Right atrium auricular region (tissue), 2 donors: Measurements from ENCODE around the gene MED15. TPM values are rescaled to one million over a fixed set of nuclear protein-coding genes. Genes with fewer than 3 reads are reported as not detected.

Source experiments
- DNase-seq: peaks from one replicate; pipeline ENCODE4 v3.0.0-alpha.2; 2019; ENCODE audit warnings: low spot score
- H3K27ac ChIP-seq, 2 donors: fragments of 200-600 bp; sonication (generic); 1 replicate in 1 of 2; 2 replicates in 1 of 2; pipeline ENCODE4 v1.5.1; 2016 to 2019
- H3K27me3 ChIP-seq, 2 donors: fragments of 200-600 bp; sonication (generic); one replicate each; pipeline versions ENCODE4 v1.5.1 to v1.6.0; 2017 to 2019
- H3K36me3 ChIP-seq: fragments of 200-600 bp; sonication (generic); one replicate; pipeline ENCODE4 v1.5.1; 2016
- H3K4me1 ChIP-seq, 2 donors: fragments of 200-600 bp; sonication (generic); one replicate each; pipeline versions ENCODE4 v1.5.1 to v1.6.0; 2017 to 2019
- H3K4me3 ChIP-seq, 2 donors: fragments of 200-600 bp; sonication (generic); 1 replicate in 1 of 2; 2 replicates in 1 of 2; pipeline ENCODE4 v1.5.1; 2017 to 2019; ENCODE audit warnings: mild to moderate bottlenecking in 1 of 2, moderate library complexity in 1 of 2
- H3K9me3 ChIP-seq, 2 donors: fragments of 200-600 bp; sonication (generic); one replicate each; pipeline ENCODE4 v1.5.1; 2019
- total RNA-seq, 2 donors: library from RNA; depleted of rRNA; stranded (reverse); fragments of >200 nt; gene quantifications; one replicate each; pipeline ENCODE4 v1.1.0, GENCODE V29; 2016
- TF ChIP-seq, protein P1 (sequence below), 2 donors: fragments of 200-600 bp; sonication (generic); IDR thresholded peaks; one replicate each; pipeline ENCODE4 v1.5.1; 2019; ENCODE audit warnings: antibody characterized with exemption in 2 of 2

Gene MED15
- total RNA-seq, 2 donors from 2014 or later = 18.8 to 40.6 TPM

DNA sequence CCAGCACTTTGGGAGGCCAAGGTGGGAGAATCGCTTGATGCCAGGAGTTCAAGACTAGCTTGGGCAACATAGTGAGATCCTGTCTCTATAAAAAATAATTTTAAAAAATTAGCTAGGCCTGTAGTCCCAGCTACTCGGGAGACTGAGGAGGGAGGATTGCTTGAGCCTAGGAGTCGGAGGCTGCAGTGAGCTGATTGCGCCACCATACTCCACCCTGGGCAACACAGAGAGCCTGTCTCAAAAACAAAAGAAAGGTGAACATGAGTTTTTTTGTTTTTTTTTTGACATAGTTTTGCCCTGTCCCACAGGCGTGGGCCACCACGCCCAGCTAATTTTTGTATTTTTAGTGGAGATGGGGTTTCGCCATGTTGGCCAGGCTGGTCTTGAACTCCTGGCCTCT is 17.6 kb downstream of the MED15 start:
- Histone ChIP-seq H3K36me3 (peaks cover 17% of the 10 kb centered on the region), H3K4me3 (no peak overlapping the region), H3K27me3 (no peaks in the 10 kb centered on the region), H3K27ac (peak overlapping the region; percentile 28 to 62), H3K4me1 (peaks cover 0 to 61% of the 10 kb centered on the region in 2 donors), H3K9me3 (no peaks in the 10 kb centered on the region)
- TF ChIP-seq, protein P1, sequence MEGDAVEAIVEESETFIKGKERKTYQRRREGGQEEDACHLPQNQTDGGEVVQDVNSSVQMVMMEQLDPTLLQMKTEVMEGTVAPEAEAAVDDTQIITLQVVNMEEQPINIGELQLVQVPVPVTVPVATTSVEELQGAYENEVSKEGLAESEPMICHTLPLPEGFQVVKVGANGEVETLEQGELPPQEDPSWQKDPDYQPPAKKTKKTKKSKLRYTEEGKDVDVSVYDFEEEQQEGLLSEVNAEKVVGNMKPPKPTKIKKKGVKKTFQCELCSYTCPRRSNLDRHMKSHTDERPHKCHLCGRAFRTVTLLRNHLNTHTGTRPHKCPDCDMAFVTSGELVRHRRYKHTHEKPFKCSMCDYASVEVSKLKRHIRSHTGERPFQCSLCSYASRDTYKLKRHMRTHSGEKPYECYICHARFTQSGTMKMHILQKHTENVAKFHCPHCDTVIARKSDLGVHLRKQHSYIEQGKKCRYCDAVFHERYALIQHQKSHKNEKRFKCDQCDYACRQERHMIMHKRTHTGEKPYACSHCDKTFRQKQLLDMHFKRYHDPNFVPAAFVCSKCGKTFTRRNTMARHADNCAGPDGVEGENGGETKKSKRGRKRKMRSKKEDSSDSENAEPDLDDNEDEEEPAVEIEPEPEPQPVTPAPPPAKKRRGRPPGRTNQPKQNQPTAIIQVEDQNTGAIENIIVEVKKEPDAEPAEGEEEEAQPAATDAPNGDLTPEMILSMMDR (IDR thresholded peaks at IDR 0.05) = no peak
- no peak for DNase-seq

DNA sequence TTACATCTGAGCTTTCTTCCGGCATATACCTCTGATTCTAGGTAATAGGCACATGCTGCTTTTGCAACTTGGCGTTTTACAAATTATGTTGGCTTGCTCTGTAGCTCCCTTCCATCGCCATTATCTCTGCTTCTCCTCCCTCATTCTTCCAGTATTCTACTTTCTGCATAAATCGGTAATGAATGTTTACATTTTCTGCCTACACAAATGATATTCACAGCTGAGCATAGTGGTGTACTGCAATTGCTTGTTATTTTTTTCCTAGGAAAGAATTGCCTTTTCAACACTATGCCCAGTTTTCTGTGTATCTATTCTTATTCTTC is 18.9 kb downstream of the MED15 start:
- Histone ChIP-seq H3K27ac (peak overlapping the region in 1 of 2 donors; percentile 40), H3K4me1 (peaks cover 0 to 65% of the 10 kb centered on the region in 2 donors), H3K36me3 (peaks cover 10% of the 10 kb centered on the region), H3K4me3 (no peak overlapping the region), H3K27me3 (no peaks in the 10 kb centered on the region), H3K9me3 (no peaks in the 10 kb centered on the region)
- no peak for DNase-seq
- TF ChIP-seq, protein P1 (IDR thresholded peaks at IDR 0.05) = no peak

DNA sequence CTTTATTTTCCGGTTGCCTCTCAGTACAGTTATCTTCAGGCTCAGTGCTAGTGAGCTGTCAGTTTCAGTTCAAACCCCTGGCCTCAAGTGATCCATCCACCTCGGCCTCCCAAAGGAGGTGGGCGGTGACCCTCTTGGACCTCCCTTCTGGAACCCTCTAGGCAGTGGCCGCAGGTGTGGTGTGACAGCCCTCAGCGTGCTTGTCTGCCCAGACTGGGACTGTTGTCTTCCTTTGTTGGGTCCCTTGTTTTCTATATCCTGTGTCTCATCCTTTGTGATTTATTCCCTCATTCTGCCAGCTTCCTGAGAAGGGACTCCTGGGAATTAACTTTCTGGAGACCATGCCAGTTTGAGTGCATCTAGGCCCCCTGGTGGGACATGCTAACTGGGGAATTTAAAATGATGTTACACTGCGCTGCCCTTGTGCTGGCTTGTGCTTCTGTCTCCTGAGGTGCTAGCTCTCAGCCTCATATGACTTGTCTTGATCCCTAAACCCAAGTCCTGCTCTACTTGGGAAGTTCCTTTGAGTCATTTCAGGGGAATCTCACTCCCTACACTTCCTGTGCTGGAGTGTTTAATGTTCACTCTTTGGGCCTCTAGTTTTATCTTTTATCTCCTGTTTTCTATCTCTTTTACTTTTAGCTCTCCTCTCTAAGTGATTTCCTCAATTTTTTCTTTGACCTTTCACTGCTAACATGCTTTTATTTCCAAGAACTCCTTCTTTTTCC is 19.4 kb downstream of the MED15 start:
- Histone ChIP-seq H3K9me3 (no peaks in the 10 kb centered on the region), H3K27ac (peak overlapping the region in 1 of 2 donors; percentile 40), H3K36me3 (peaks cover 10% of the 10 kb centered on the region), H3K27me3 (no peaks in the 10 kb centered on the region), H3K4me1 (peaks cover 0 to 69% of the 10 kb centered on the region in 2 donors), H3K4me3 (no peak overlapping the region)
- TF ChIP-seq, protein P1 (IDR thresholded peaks at IDR 0.05) = no peak
- no peak for DNase-seq

DNA sequence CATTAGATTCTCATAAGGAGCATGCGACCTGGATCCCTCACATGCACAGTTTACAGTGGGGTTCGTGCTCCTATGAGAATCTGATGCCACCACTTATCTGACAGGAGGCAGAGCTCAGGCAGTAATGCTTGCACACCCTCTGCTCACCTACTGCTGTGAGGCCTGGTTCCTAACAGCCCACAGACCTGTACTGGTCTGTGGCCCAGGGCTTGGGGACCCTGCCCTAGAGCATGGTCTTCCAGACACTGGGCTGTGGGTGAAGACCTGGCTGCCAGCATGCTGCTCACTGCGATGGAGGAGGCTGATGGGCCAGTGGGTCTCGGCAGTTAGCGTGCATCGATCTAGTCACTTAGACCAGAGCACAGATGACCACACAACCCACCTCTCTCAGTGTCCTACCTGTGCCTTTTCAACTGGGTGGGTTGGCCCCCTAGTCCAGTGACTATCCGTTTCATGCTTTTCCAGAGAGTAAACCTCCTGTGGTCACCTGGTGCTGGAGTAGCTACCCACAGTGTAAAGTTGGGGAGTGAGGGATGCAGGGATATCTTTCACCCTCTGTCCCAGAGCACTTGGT is 21.1 kb downstream of the MED15 start:
- H3K9me3 ChIP-seq = no peaks in the 10 kb centered on the region
- TF ChIP-seq, protein P1 (IDR thresholded peaks at IDR 0.05) = no peak
- no peak overlapping the region for H3K4me3 ChIP-seq
- peaks cover 6% of the 10 kb centered on the region for H3K36me3 ChIP-seq
- no peaks in the 10 kb centered on the region for H3K27me3 ChIP-seq
- no peak overlapping the region for H3K27ac ChIP-seq
- peaks cover 0 to 69% of the 10 kb centered on the region in 2 donors for H3K4me1 ChIP-seq
- DNase-seq = no peak

DNA sequence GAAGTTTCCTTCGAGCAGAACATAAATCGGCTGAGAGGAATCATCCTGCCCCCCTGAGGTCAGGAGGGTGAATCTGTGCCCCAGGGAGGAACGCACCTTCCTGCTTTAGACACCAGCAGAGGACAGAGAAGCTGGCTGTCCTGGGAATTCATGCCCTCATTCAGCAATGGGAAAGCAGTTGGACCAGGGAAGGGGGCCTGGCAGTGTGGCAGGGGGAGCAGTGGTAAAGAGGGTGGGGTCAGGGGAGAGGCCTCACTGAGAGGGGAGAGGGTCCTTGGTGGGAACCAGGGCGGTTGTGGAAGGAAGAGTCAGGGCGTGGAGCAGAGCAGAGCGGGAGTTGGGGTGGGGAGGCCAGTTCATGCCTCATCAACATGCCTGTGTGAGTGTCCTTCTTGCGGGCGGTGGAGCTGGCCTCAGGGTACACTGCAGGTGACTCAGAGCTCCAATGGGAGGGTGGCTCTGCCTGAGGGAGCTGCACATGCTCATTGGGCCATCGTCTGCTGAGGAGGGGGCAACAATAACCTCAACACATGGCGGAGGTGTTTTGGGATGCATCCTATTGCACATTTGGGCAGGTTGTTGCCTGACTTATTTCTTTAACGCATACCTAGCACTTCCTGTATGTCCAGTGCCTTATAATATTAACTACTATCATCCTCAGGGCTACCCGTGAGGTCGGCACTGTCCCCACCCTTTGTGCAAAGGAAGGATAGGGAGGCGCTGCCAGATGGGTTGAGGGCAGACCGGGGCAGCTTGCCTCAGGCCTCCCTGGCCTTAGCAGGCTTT is 23.2 kb downstream of the MED15 start:
- Histone ChIP-seq H3K27ac (peak overlapping the region; percentile 77 to 83), H3K36me3 (peaks cover 6% of the 10 kb centered on the region), H3K9me3 (no peaks in the 10 kb centered on the region), H3K4me1 (peaks cover 0 to 67% of the 10 kb centered on the region in 2 donors), H3K27me3 (no peaks in the 10 kb centered on the region), H3K4me3 (no peak overlapping the region)
- DNase-seq = no peak
- TF ChIP-seq, protein P1 (IDR thresholded peaks at IDR 0.05) = no peak
